Keratinocyte (primary cell): Measurements from ENCODE around the gene IL1RL1. TPM values are rescaled to one million over a fixed set of nuclear protein-coding genes. Genes with fewer than 3 reads are reported as not detected.

Experiments
- DNase-seq: peaks from one replicate; pipeline ENCODE4 v3.0.0-alpha.2; 2011; ENCODE audit warnings: low read depth, missing footprints, low spot score
- FAIRE-seq: peaks from 2 replicates; lab custom pipeline; 2011; peaks lifted over from hg19 to GRCh38; lab: Jason Lieb, UNC
- H2AFZ ChIP-seq: 2 replicates; pipeline ENCODE4 v1.6.0; 2012; ENCODE audit warnings: low read length, control low read depth, inconsistent platforms; ENCODE audit not compliant: control insufficient read depth
- H3K27ac ChIP-seq: 2 replicates; pipeline ENCODE4 v1.5.1; 2011; ENCODE audit warnings: low read length; ENCODE audit not compliant: control insufficient read depth, insufficient read depth
- H3K27me3 ChIP-seq: 3 replicates; pipeline ENCODE4 v1.6.0; 2011; ENCODE audit warnings: low read length; ENCODE audit not compliant: control insufficient read depth, insufficient read depth; ENCODE audit errors: extremely low read depth
- H3K36me3 ChIP-seq, 2 experiments: 2 replicates in 1 of 2; 3 replicates in 1 of 2; pipeline ENCODE4 v1.5.1; 2011; ENCODE audit warnings: low read length in 2 of 2, mild to moderate bottlenecking in 1 of 2; ENCODE audit not compliant: control insufficient read depth in 2 of 2, insufficient read depth in 2 of 2; ENCODE audit errors: extremely low read depth in 1 of 2
- H3K4me1 ChIP-seq: 3 replicates; pipeline ENCODE4 v1.5.1; 2011; ENCODE audit warnings: low read length; ENCODE audit not compliant: control insufficient read depth, insufficient read depth; ENCODE audit errors: extremely low read depth
- H3K4me2 ChIP-seq: 3 replicates; pipeline ENCODE4 v1.6.0; 2011; ENCODE audit warnings: low read depth, low read length; ENCODE audit not compliant: control insufficient read depth, insufficient read depth; ENCODE audit errors: extremely low read depth
- H3K4me3 ChIP-seq, 3 experiments: fragments of 200-600 bp in 1 of 3; sonication (generic) in 1 of 3; 2 replicates in 2 of 3; 3 replicates in 1 of 3; pipeline ENCODE4 v1.5.1; 2011 to 2016; ENCODE audit warnings: low read length in 3 of 3, mild to moderate bottlenecking in 3 of 3, control low read depth in 2 of 3, inconsistent platforms in 1 of 3, low read depth in 1 of 3, mixed read lengths in 1 of 3, mixed run types in 1 of 3, moderate library complexity in 1 of 3; ENCODE audit not compliant: control insufficient read depth in 2 of 3, insufficient read depth in 2 of 3; ENCODE audit errors: extremely low read depth in 1 of 3
- H3K79me2 ChIP-seq: 2 replicates; pipeline ENCODE4 v1.6.0; 2012; ENCODE audit warnings: low read length; ENCODE audit not compliant: control insufficient read depth, insufficient read depth
- H3K9ac ChIP-seq: 3 replicates; pipeline ENCODE4 v1.6.0; 2011; ENCODE audit warnings: low read length; ENCODE audit not compliant: control insufficient read depth, insufficient read depth; ENCODE audit errors: extremely low read depth
- H3K9me1 ChIP-seq: 3 replicates; pipeline ENCODE4 v1.6.0; 2011; ENCODE audit warnings: low read length; ENCODE audit not compliant: control insufficient read depth, insufficient read depth; ENCODE audit errors: extremely low read depth
- H3K9me3 ChIP-seq: 2 replicates; pipeline ENCODE4 v1.5.1; 2012; ENCODE audit warnings: low read depth, low read length; ENCODE audit not compliant: control insufficient read depth
- H4K20me1 ChIP-seq: 3 replicates; pipeline ENCODE4 v1.6.0; 2011; ENCODE audit warnings: low read length; ENCODE audit not compliant: control insufficient read depth, insufficient read depth; ENCODE audit errors: extremely low read depth
- CTCF ChIP-seq, 3 experiments: IDR thresholded peaks in 1 of 3; conservative IDR thresholded peaks in 1 of 3; optimal IDR thresholded peaks in 1 of 3; 2 replicates in 2 of 3; 3 replicates in 1 of 3; pipeline versions ENCODE3 to v1.5.1; 2011; ENCODE audit warnings: low read length in 3 of 3, mild to moderate bottlenecking in 3 of 3, moderate library complexity in 2 of 3, control low read depth in 1 of 3, inconsistent platforms in 1 of 3; ENCODE audit not compliant: insufficient read depth in 2 of 3; ENCODE audit errors: extremely low read depth in 1 of 3
- EZH2 ChIP-seq: IDR thresholded peaks from one replicate; pipeline ENCODE4 v1.6.1; 2012; ENCODE audit warnings: inconsistent platforms, mild to moderate bottlenecking, low read length, moderate library complexity
- dilution Hi-C: fragments of 300-500 bp; cut with MboI; formaldehyde crosslinking; loops from one replicate; pipeline ENCODE4 v1.7.0; 2020; ENCODE audit warnings: low sequenced_read_pairs; ENCODE audit not compliant: extremely low pct_ligation_motif_present
- polyA plus RNA-seq, 5 experiments: library from polyadenylated mRNA; depleted of rRNA in 3 of 5; stranded (reverse) in 3 of 5; stranded (forward) in 1 of 5; unstranded in 1 of 5; fragments of >200 nt; gene quantifications; 1 replicate in 1 of 5; 2 replicates in 3 of 5; 3 replicates in 1 of 5; pipeline versions ENCODE4 v1.2.1 to v1.2.3, GENCODE V29; 2011 to 2012; ENCODE audit warnings: missing spikeins in 2 of 5, low read depth in 1 of 5, low replicate concordance in 1 of 5

IL1RL1 gene
- polyA plus RNA-seq, 1 donor (not counting 4 experiments of a cell fraction or from before 2014, with no cell fraction given) = 0.93 TPM

GRCh38 chr2:102277202-102277700 is 34.1 kb upstream of the IL1RL1 start:
- no peak overlapping the region for H3K4me3 ChIP-seq
- no peaks in the 10 kb centered on the region for H4K20me1 ChIP-seq
- TF ChIP-seq CTCF (optimal IDR thresholded peaks at IDR 0.05 in 1 of 3, IDR thresholded peaks at IDR 0.05 in 1 of 3, conservative IDR thresholded peaks at IDR 0.05 in 1 of 3; ENCODE audit: extremely low read depth in 1 of 3, insufficient read depth in 2 of 3, low read length in 3 of 3) = no peak
- no peak for TF ChIP-seq EZH2
- no peak overlapping the region for H2AFZ ChIP-seq
- H3K9me3 ChIP-seq = no peaks in the 10 kb centered on the region
- no peak overlapping the region for H3K27ac ChIP-seq
- dilution Hi-C loops = no loop called here
- H3K9me1 ChIP-seq = no peaks in the 10 kb centered on the region
- no peak overlapping the region for H3K4me2 ChIP-seq
- no peaks in the 10 kb centered on the region for H3K79me2 ChIP-seq
- no peak for DNase-seq
- peaks cover 3% of the 10 kb centered on the region for H3K27me3 ChIP-seq
- no peaks in the 10 kb centered on the region for H3K36me3 ChIP-seq
- H3K4me1 ChIP-seq = no peaks in the 10 kb centered on the region
- no peak overlapping the region for H3K9ac ChIP-seq
- FAIRE-seq = no peak

GRCh38 chr2:102278720-102279390 is 32.5 kb upstream of the IL1RL1 start:
- H3K4me1 ChIP-seq = no peaks in the 10 kb centered on the region
- TF ChIP-seq CTCF (optimal IDR thresholded peaks at IDR 0.05 in 1 of 3, IDR thresholded peaks at IDR 0.05 in 1 of 3, conservative IDR thresholded peaks at IDR 0.05 in 1 of 3; ENCODE audit: extremely low read depth in 1 of 3, insufficient read depth in 2 of 3, low read length in 3 of 3) (no peak), EZH2 (no peak)
- no peak overlapping the region for H3K4me3 ChIP-seq
- no peak overlapping the region for H3K27ac ChIP-seq
- H3K9ac ChIP-seq = no peak overlapping the region
- no peak overlapping the region for H2AFZ ChIP-seq
- no peak for DNase-seq
- FAIRE-seq = no peak
- H3K9me1 ChIP-seq = no peaks in the 10 kb centered on the region
- dilution Hi-C loops = no loop called here
- H3K36me3 ChIP-seq = no peaks in the 10 kb centered on the region
- H3K79me2 ChIP-seq = no peaks in the 10 kb centered on the region
- no peaks in the 10 kb centered on the region for H3K9me3 ChIP-seq
- H3K27me3 ChIP-seq = peaks cover 3% of the 10 kb centered on the region
- no peaks in the 10 kb centered on the region for H4K20me1 ChIP-seq
- no peak overlapping the region for H3K4me2 ChIP-seq
